Measurements from ENCODE around the gene KCNJ12. TPM values are rescaled to one million over a fixed set of nuclear protein-coding genes. Genes with fewer than 3 reads are reported as not detected.
"Not testable (repeated sequence)": the region's sequence is repeated elsewhere in the genome, so short reads cannot be mapped to it uniquely, and the experiment has no call there.

KCNJ12 gene
- total RNA-seq, 1 donor from 2014 or later: 3.6 TPM

- DNase-seq (ENCODE audit: low spot score): not testable (repeated sequence)
Measured at GRCh38 chr17:21349358-21350050, 26.7 kb upstream of the KCNJ12 start.

- not testable (repeated sequence) for DNase-seq (ENCODE audit: low spot score)
Measured at GRCh38 chr17:21350495-21350894, 25.7 kb upstream of the KCNJ12 start.

- DNase-seq (ENCODE audit: low spot score): no peak
Measured at GRCh38 chr17:21351366-21352065, 24.6 kb upstream of the KCNJ12 start.

- DNase-seq (ENCODE audit: low spot score): no peak
Measured at GRCh38 chr17:21352221-21352980, 23.8 kb upstream of the KCNJ12 start.

- DNase-seq (ENCODE audit: low spot score): no peak
Measured at GRCh38 chr17:21352981-21353265, 23.2 kb upstream of the KCNJ12 start.

- DNase-seq (ENCODE audit: low spot score): peak; percentile 46
Measured at GRCh38 chr17:21353326-21354010, 22.7 kb upstream of the KCNJ12 start.

GRCh38 chr17:21354796-21355385 lies 21.3 kb upstream of the KCNJ12 start:
- DNase-seq (ENCODE audit: low spot score): no peak

- no peak for DNase-seq (ENCODE audit: low spot score)
Measured at GRCh38 chr17:21355586-21355985, 20.6 kb upstream of the KCNJ12 start.

- DNase-seq (ENCODE audit: low spot score): no peak
Measured at GRCh38 chr17:21356537-21357127, 19.5 kb upstream of the KCNJ12 start.

GRCh38 chr17:21357281-21357680 lies 18.9 kb upstream of the KCNJ12 start:
- DNase-seq (ENCODE audit: low spot score): no peak

- no peak for DNase-seq (ENCODE audit: low spot score)
Measured at GRCh38 chr17:21357696-21358656, 18.2 kb upstream of the KCNJ12 start.

GRCh38 chr17:21358682-21359482 lies 17.3 kb upstream of the KCNJ12 start:
- peak; percentile 75 for DNase-seq (ENCODE audit: low spot score)

- no peak for DNase-seq (ENCODE audit: low spot score)
Measured at GRCh38 chr17:21359483-21359840, 16.7 kb upstream of the KCNJ12 start.

GRCh38 chr17:21360048-21360447 lies 16.1 kb upstream of the KCNJ12 start:
- DNase-seq (ENCODE audit: low spot score): no peak

- DNase-seq (ENCODE audit: low spot score): no peak
Measured at GRCh38 chr17:21361020-21361809, 14.9 kb upstream of the KCNJ12 start.

GRCh38 chr17:21362331-21362931 lies 13.7 kb upstream of the KCNJ12 start:
- no peak for DNase-seq (ENCODE audit: low spot score)

- DNase-seq (ENCODE audit: low spot score): no peak
Measured at GRCh38 chr17:21363776-21364642, 12.1 kb upstream of the KCNJ12 start.

Measured in umbilical cord (tissue), 2 donors.